Endothelial cell of umbilical vein (primary cell): ENCODE measurements around the gene FOLH1. TPM values are rescaled to one million over a fixed set of nuclear protein-coding genes. Genes with fewer than 3 reads are reported as not detected.
"Not testable (repeated sequence)": the region's sequence is repeated elsewhere in the genome, so short reads cannot be mapped to it uniquely, and the experiment has no call there.

Experiments
- BruUV-seq: library from RNA; stranded (reverse); fragments of 400-500 nt; replicated peaks from 2 replicates; lab custom pipeline; 2021; lab: Mats Ljungman, UMichigan
- CTCF ChIA-PET: fragments of 300-600, 350-600 bp; sonication (Branson Sonifier 250); formaldehyde crosslinking; loops from one replicate; lab custom pipeline; 2021; ENCODE audit warnings: antibody characterized with exemption, inconsistent platforms; lab: Charles Lee
- POLR2A ChIA-PET: fragments of 300-600, 350-600 bp; sonication (Branson Sonifier 250); formaldehyde crosslinking; loops from one replicate; lab custom pipeline; 2021; ENCODE audit warnings: antibody characterized with exemption, inconsistent platforms; lab: Charles Lee
- DNase-seq: peaks from one replicate; pipeline ENCODE4 v3.0.0-alpha.2; 2011; ENCODE audit warnings: low read depth, low spot score
- FAIRE-seq: peaks from 2 replicates; lab custom pipeline; 2011; peaks lifted over from hg19 to GRCh38; lab: Jason Lieb, UNC
- H2AFZ ChIP-seq: 2 replicates; pipeline ENCODE4 v1.6.0; 2012; ENCODE audit warnings: low read depth, low read length, control low read depth, inconsistent platforms
- H3K27ac ChIP-seq: 2 replicates; pipeline ENCODE4 v1.5.1; 2011; ENCODE audit warnings: low read depth, mild to moderate bottlenecking, control low read depth, low read length, moderate library complexity; ENCODE audit not compliant: insufficient read depth
- H3K27me3 ChIP-seq, 2 experiments: 2 replicates each; pipeline versions ENCODE4 v1.6.0 to v1.6.1; 2011; ENCODE audit warnings: low read length in 2 of 2, mixed read lengths in 1 of 2; ENCODE audit not compliant: control insufficient read depth in 2 of 2, insufficient read depth in 2 of 2
- H3K36me3 ChIP-seq, 2 experiments: 2 replicates in 1 of 2; 3 replicates in 1 of 2; pipeline ENCODE4 v1.5.1; 2011; ENCODE audit warnings: low read length in 2 of 2, mild to moderate bottlenecking in 1 of 2, moderate library complexity in 1 of 2; ENCODE audit not compliant: control insufficient read depth in 2 of 2, insufficient read depth in 2 of 2; ENCODE audit errors: extremely low read depth in 1 of 2
- H3K4me1 ChIP-seq: 3 replicates; pipeline ENCODE4 v1.5.1; 2011; ENCODE audit warnings: mild to moderate bottlenecking, low read length; ENCODE audit not compliant: control insufficient read depth, insufficient read depth; ENCODE audit errors: extremely low read depth
- H3K4me2 ChIP-seq: 2 replicates; pipeline ENCODE4 v1.6.1; 2011; ENCODE audit warnings: low read length, control low read depth, mixed read lengths; ENCODE audit not compliant: insufficient read depth
- H3K4me3 ChIP-seq, 3 experiments: fragments of 200-600 bp in 1 of 3; sonication (generic), shearing (Covaris generic) in 1 of 3; replicated peaks in 1 of 3; 2 replicates each; pipeline ENCODE4 v1.5.1; 2011 to 2016; ENCODE audit warnings: control low read depth in 3 of 3, low read length in 3 of 3, mild to moderate bottlenecking in 2 of 3, inconsistent platforms in 1 of 3, low read depth in 1 of 3, moderate library complexity in 1 of 3; ENCODE audit not compliant: insufficient read depth in 1 of 3
- H3K79me2 ChIP-seq: 2 replicates; pipeline ENCODE4 v1.6.0; 2012; ENCODE audit warnings: low read length, inconsistent platforms; ENCODE audit not compliant: control insufficient read depth, insufficient read depth
- H3K9ac ChIP-seq: replicated peaks from 2 replicates; pipeline ENCODE3; 2011; ENCODE audit warnings: low read length, control low read depth; ENCODE audit not compliant: insufficient read depth; ENCODE audit errors: extremely low read depth
- H3K9me1 ChIP-seq: replicated peaks from 3 replicates; pipeline ENCODE4 v1.6.0; 2011; ENCODE audit warnings: mild to moderate bottlenecking, low read length; ENCODE audit not compliant: control insufficient read depth, insufficient read depth; ENCODE audit errors: extremely low read depth
- H3K9me3 ChIP-seq: replicated peaks from 2 replicates; pipeline ENCODE4 v1.5.1; 2012; ENCODE audit warnings: low read length, inconsistent platforms; ENCODE audit not compliant: control insufficient read depth, insufficient read depth
- H4K20me1 ChIP-seq: replicated peaks from 2 replicates; pipeline ENCODE3; 2011; ENCODE audit warnings: mild to moderate bottlenecking, low read length; ENCODE audit not compliant: control insufficient read depth, insufficient read depth; ENCODE audit errors: extremely low read depth
- dilution Hi-C: fragments of 300-500 bp; cut with MboI; formaldehyde crosslinking; loops from one replicate; pipeline ENCODE4 v1.15.0; 2019; ENCODE audit warnings: low sequenced_read_pairs; ENCODE audit not compliant: extremely low pct_ligation_motif_present
- intact Hi-C: fragments of 100-400 bp; cut with micrococcal nuclease; formaldehyde crosslinking; loops from one replicate; pipeline ENCODE4 v1.10.0; 2022
- polyA plus RNA-seq, 4 experiments: library from polyadenylated mRNA; depleted of rRNA in 3 of 4; stranded (reverse) in 3 of 4; unstranded in 1 of 4; fragments of >200 nt; gene quantifications; 2 replicates each; pipeline versions ENCODE4 v1.2.1 to v1.2.3, GENCODE V29; 2011 to 2012; ENCODE audit warnings: missing spikeins in 1 of 4
- total RNA-seq: library from RNA; stranded (reverse); gene quantifications from 2 replicates; pipeline ENCODE4 v1.2.3, GENCODE V29; 2021

The FOLH1 gene
- total and polyA plus RNA-seq, 2 donors (not counting 3 experiments of a cell fraction or from before 2014, with no cell fraction given) = 0.12 to 0.53 TPM

DNA sequence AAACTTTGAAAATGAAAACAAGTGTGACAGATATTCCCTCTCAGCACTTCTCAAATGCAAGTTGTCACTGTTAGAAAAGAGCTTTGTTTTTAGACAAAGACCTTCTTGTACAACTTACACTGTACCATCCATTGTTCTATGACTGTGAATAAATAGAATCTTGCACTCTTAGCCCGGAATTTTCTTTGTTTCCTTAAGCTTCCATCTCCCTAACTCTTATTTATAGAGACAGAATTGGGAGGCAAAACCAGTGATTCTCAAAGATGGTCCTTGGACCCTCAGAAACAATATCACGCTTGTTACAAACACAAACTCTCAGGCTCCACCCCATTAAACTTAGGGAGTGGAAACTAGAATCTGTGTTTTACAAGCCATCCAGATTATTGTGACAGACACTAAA is 18.1 kb downstream of the FOLH1 start:
- H2AFZ ChIP-seq, H3K9me3 ChIP-seq, H3K27ac ChIP-seq, H3K9me1 ChIP-seq, intact Hi-C loops, H3K4me3 ChIP-seq, CTCF ChIA-PET, H3K36me3 ChIP-seq, POLR2A ChIA-PET, H3K79me2 ChIP-seq, H4K20me1 ChIP-seq, H3K9ac ChIP-seq, BruUV-seq, H3K4me1 ChIP-seq, DNase-seq, FAIRE-seq, dilution Hi-C loops, H3K4me2 ChIP-seq, H3K27me3 ChIP-seq: not testable (repeated sequence)

DNA sequence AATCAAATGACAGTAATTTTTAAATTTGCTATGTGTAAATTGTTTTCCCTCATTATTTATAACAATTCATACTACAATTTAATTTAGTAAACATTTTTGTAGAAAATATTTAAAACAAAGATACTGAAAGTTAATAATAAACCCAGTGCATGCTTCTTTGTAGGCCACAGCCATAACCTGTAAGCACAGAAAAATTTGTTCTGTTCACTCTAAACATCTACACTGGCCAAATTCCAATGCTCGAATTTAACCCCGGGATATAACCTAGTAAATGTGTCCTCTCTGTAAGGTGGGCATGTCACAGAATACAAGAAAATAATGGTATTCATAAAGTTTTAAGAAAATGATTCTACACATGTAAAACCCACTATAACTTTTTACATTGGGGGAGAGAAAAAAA is 22.2 kb downstream of the FOLH1 start:
- H3K79me2 ChIP-seq, H3K9ac ChIP-seq, dilution Hi-C loops, H3K27me3 ChIP-seq, H2AFZ ChIP-seq, DNase-seq, H3K36me3 ChIP-seq, H3K4me2 ChIP-seq, H4K20me1 ChIP-seq, H3K4me1 ChIP-seq, CTCF ChIA-PET, intact Hi-C loops, FAIRE-seq, H3K9me1 ChIP-seq, POLR2A ChIA-PET, H3K4me3 ChIP-seq, BruUV-seq, H3K9me3 ChIP-seq, H3K27ac ChIP-seq: not testable (repeated sequence)

- H2AFZ ChIP-seq, H3K9me3 ChIP-seq, H3K9me1 ChIP-seq, H3K27ac ChIP-seq, H3K79me2 ChIP-seq, dilution Hi-C loops, FAIRE-seq, H3K4me2 ChIP-seq, H3K9ac ChIP-seq, POLR2A ChIA-PET, H3K4me1 ChIP-seq, CTCF ChIA-PET, H3K4me3 ChIP-seq, BruUV-seq, H4K20me1 ChIP-seq, DNase-seq, intact Hi-C loops, H3K27me3 ChIP-seq, H3K36me3 ChIP-seq: not testable (repeated sequence)
These were observed 22.8 kb downstream of the FOLH1 start for GRCh38 chr11:49185597-49185996.

DNA sequence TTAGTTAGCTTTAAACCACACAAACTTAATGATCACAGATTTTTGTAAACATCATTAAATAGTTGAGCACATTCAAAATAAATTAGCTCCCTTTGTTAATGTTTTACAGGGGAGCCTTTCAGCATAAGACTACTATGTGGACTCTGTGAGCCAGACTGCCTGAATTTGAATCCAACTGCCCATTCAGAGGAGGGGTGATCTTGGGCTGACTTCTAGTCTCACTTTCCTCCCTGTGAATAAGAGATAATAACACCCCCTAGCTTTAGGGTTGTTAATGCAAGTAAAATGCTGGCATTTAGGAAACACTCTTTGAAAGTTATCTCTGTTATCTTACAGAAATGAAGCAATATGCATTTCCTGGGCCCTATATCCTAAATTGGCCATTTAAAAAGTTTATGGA is 23.6 kb downstream of the FOLH1 start:
- H4K20me1 ChIP-seq, dilution Hi-C loops, POLR2A ChIA-PET, H3K9me3 ChIP-seq, H3K4me1 ChIP-seq, H2AFZ ChIP-seq, H3K27me3 ChIP-seq, H3K9me1 ChIP-seq, H3K27ac ChIP-seq, H3K4me2 ChIP-seq, intact Hi-C loops, H3K79me2 ChIP-seq, DNase-seq, CTCF ChIA-PET, H3K4me3 ChIP-seq, H3K9ac ChIP-seq, BruUV-seq, H3K36me3 ChIP-seq, FAIRE-seq: not testable (repeated sequence)
